Measurements from ENCODE around the gene EIF3K. TPM values are rescaled to one million over a fixed set of nuclear protein-coding genes. Genes with fewer than 3 reads are reported as not detected.

EIF3K gene
- total and polyA plus RNA-seq, 2 of the 13 experiments (the other 11 are each of a cell fraction or from before 2014, with no cell fraction given), result 179 to 258 TPM

DNA sequence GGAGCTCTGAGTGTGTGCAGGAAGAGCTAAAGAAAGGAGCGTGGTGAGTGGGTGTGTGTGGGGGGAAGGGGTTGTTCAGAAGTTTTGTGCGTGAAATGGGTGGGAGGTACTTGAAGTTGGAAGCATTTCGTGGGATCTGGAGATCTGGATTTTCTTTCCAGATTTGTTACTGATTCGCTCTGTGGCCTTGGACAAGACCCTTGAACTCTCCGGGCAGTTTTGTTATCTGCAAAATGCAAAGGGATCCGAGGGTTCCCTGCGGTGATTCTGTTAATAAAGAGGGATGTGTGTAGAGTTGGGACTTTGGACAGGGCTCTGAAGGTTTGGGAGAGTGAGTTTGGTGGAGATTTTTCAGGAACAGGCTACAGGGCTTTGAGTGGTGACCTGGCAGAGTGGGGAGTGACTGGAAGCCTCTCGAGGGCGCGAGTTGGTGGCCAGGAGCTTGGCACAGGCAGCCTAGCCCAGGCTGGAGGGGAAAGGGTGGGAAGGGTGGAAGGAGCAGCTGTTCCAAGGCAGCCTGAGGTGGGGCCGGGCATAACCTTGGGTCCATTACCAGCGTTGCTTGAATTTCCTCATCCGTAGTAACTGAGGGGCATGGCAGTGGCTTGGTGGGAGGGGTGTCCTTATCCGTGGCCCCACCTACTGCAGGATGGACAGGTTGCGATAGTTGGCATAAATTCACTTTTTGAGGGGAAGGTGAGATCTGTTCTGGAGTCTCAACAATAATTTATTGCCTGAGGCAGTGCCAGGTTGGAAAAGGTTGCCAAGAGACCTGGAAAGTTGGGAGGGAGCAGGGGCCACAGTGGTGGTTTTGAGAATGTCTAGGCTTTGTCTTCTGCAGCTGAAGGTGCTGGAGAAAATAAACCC is 30.6 kb downstream of the EIF3K start (continued):
- TF ChIP-seq, protein P1, sequence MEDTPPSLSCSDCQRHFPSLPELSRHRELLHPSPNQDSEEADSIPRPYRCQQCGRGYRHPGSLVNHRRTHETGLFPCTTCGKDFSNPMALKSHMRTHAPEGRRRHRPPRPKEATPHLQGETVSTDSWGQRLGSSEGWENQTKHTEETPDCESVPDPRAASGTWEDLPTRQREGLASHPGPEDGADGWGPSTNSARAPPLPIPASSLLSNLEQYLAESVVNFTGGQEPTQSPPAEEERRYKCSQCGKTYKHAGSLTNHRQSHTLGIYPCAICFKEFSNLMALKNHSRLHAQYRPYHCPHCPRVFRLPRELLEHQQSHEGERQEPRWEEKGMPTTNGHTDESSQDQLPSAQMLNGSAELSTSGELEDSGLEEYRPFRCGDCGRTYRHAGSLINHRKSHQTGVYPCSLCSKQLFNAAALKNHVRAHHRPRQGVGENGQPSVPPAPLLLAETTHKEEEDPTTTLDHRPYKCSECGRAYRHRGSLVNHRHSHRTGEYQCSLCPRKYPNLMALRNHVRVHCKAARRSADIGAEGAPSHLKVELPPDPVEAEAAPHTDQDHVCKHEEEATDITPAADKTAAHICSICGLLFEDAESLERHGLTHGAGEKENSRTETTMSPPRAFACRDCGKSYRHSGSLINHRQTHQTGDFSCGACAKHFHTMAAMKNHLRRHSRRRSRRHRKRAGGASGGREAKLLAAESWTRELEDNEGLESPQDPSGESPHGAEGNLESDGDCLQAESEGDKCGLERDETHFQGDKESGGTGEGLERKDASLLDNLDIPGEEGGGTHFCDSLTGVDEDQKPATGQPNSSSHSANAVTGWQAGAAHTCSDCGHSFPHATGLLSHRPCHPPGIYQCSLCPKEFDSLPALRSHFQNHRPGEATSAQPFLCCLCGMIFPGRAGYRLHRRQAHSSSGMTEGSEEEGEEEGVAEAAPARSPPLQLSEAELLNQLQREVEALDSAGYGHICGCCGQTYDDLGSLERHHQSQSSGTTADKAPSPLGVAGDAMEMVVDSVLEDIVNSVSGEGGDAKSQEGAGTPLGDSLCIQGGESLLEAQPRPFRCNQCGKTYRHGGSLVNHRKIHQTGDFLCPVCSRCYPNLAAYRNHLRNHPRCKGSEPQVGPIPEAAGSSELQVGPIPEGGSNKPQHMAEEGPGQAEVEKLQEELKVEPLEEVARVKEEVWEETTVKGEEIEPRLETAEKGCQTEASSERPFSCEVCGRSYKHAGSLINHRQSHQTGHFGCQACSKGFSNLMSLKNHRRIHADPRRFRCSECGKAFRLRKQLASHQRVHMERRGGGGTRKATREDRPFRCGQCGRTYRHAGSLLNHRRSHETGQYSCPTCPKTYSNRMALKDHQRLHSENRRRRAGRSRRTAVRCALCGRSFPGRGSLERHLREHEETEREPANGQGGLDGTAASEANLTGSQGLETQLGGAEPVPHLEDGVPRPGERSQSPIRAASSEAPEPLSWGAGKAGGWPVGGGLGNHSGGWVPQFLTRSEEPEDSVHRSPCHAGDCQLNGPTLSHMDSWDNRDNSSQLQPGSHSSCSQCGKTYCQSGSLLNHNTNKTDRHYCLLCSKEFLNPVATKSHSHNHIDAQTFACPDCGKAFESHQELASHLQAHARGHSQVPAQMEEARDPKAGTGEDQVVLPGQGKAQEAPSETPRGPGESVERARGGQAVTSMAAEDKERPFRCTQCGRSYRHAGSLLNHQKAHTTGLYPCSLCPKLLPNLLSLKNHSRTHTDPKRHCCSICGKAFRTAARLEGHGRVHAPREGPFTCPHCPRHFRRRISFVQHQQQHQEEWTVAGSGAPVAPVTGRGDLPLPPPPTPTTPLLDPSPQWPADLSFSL (CRISPR knock-in tag; IDR thresholded peaks at IDR 0.05), result 0 out of 2 replicates have a peak, but pooled peaks have one; percentile 33
- TF ChIP-seq, protein P2, sequence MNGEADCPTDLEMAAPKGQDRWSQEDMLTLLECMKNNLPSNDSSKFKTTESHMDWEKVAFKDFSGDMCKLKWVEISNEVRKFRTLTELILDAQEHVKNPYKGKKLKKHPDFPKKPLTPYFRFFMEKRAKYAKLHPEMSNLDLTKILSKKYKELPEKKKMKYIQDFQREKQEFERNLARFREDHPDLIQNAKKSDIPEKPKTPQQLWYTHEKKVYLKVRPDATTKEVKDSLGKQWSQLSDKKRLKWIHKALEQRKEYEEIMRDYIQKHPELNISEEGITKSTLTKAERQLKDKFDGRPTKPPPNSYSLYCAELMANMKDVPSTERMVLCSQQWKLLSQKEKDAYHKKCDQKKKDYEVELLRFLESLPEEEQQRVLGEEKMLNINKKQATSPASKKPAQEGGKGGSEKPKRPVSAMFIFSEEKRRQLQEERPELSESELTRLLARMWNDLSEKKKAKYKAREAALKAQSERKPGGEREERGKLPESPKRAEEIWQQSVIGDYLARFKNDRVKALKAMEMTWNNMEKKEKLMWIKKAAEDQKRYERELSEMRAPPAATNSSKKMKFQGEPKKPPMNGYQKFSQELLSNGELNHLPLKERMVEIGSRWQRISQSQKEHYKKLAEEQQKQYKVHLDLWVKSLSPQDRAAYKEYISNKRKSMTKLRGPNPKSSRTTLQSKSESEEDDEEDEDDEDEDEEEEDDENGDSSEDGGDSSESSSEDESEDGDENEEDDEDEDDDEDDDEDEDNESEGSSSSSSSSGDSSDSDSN (CRISPR knock-in tag; IDR thresholded peaks at IDR 0.05), result peak; percentile 55; the same call in 1 of the 2 replicates
- TF ChIP-seq ARNTL (CRISPR knock-in tag; IDR thresholded peaks at IDR 0.05), result 0 out of 2 replicates have a peak, but pooled peaks have one; percentile 31
- TF ChIP-seq HOXD1 (CRISPR knock-in tag; IDR thresholded peaks at IDR 0.05), result no peak
- no peak for TF ChIP-seq ZNF790 (CRISPR knock-in tag; IDR thresholded peaks at IDR 0.05; ENCODE audit: borderline replicate concordance)
- TF ChIP-seq ZSCAN30 (CRISPR knock-in tag; IDR thresholded peaks at IDR 0.05), result no peak
- TF ChIP-seq, protein P3, sequence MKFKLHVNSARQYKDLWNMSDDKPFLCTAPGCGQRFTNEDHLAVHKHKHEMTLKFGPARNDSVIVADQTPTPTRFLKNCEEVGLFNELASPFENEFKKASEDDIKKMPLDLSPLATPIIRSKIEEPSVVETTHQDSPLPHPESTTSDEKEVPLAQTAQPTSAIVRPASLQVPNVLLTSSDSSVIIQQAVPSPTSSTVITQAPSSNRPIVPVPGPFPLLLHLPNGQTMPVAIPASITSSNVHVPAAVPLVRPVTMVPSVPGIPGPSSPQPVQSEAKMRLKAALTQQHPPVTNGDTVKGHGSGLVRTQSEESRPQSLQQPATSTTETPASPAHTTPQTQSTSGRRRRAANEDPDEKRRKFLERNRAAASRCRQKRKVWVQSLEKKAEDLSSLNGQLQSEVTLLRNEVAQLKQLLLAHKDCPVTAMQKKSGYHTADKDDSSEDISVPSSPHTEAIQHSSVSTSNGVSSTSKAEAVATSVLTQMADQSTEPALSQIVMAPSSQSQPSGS (CRISPR knock-in tag; IDR thresholded peaks at IDR 0.05), result peak; percentile 36; the same call in 1 of the 2 replicates
- TF ChIP-seq FLYWCH1 (CRISPR knock-in tag; IDR thresholded peaks at IDR 0.05), result no peak
- TF ChIP-seq, protein P4, sequence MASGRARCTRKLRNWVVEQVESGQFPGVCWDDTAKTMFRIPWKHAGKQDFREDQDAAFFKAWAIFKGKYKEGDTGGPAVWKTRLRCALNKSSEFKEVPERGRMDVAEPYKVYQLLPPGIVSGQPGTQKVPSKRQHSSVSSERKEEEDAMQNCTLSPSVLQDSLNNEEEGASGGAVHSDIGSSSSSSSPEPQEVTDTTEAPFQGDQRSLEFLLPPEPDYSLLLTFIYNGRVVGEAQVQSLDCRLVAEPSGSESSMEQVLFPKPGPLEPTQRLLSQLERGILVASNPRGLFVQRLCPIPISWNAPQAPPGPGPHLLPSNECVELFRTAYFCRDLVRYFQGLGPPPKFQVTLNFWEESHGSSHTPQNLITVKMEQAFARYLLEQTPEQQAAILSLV (CRISPR knock-in tag; IDR thresholded peaks at IDR 0.05; ENCODE audit: borderline replicate concordance), result no peak
- no peak for TF ChIP-seq ZNF256 (CRISPR knock-in tag; conservative IDR thresholded peaks at IDR 0.05)
- no peak for TF ChIP-seq ZNF382 (CRISPR knock-in tag; IDR thresholded peaks at IDR 0.05; ENCODE audit: borderline replicate concordance)
- TF ChIP-seq TOPORS (CRISPR knock-in tag; IDR thresholded peaks at IDR 0.05), result no peak
- no peak for TF ChIP-seq FOXP1 (IDR thresholded peaks at IDR 0.05)
- no peak for TF ChIP-seq FOXP1 (CRISPR knock-in tag; IDR thresholded peaks at IDR 0.05)
- no peak for TF ChIP-seq EED (CRISPR knock-in tag; IDR thresholded peaks at IDR 0.05)
- no peak for TF ChIP-seq SP2 (CRISPR knock-in tag; IDR thresholded peaks at IDR 0.05)
- TF ChIP-seq KAT2B (IDR thresholded peaks at IDR 0.05; ENCODE audit: borderline replicate concordance, low read depth, low read length), result no peak
- no peak for TF ChIP-seq KDM1A (CRISPR knock-in tag; IDR thresholded peaks at IDR 0.05)

All from HepG2 (cell line).